H1 (cell line): ENCODE results near the gene WNK2.

Source experiments
- ATF3 ChIP-seq: IDR thresholded peaks from 2 replicates; pipeline ENCODE4 v1.6.1; 2011; ENCODE audit warnings: low read depth, mild to moderate bottlenecking, low read length; ENCODE audit not compliant: insufficient read depth
- CTCF ChIP-seq, 3 experiments: IDR thresholded peaks; 1 replicate in 2 of 3; 2 replicates in 1 of 3; pipeline versions ENCODE4 v1.5.1 to v1.6.1; 2011; ENCODE audit warnings: low read length in 3 of 3, mild to moderate bottlenecking in 3 of 3, inconsistent platforms in 2 of 3, low read depth in 1 of 3, moderate library complexity in 1 of 3; ENCODE audit not compliant: insufficient read depth in 1 of 3; ENCODE audit errors: control extremely low read depth in 1 of 3
- EZH2 ChIP-seq: fragments of 200-600 bp; sonication (generic); IDR thresholded peaks from 2 replicates; pipeline ENCODE4 v1.7.1; 2012; ENCODE audit warnings: low read depth, mild to moderate bottlenecking, moderate library complexity, low read length, inconsistent platforms; ENCODE audit not compliant: severe bottlenecking
- NANOG ChIP-seq: IDR thresholded peaks from 2 replicates; pipeline ENCODE4 v1.6.1; 2011; ENCODE audit warnings: low read length, low read depth, mild to moderate bottlenecking, inconsistent platforms; ENCODE audit not compliant: insufficient read depth, poor library complexity, severe bottlenecking
- POLR2A ChIP-seq, 2 experiments: IDR thresholded peaks; 1 replicate in 1 of 2; 2 replicates in 1 of 2; pipeline ENCODE4 v1.6.1; 2011; ENCODE audit warnings: low read depth in 2 of 2, low read length in 2 of 2, mild to moderate bottlenecking in 2 of 2; ENCODE audit errors: control extremely low read depth in 1 of 2
- POLR2AphosphoS5 ChIP-seq: IDR thresholded peaks from 2 replicates; pipeline ENCODE4 v1.6.1; 2011; ENCODE audit warnings: low read depth, low read length
- RFX5 ChIP-seq: IDR thresholded peaks from 2 replicates; pipeline ENCODE4 v1.6.1; 2011; ENCODE audit warnings: low read depth, low read length, improper control_type of control experiment, borderline replicate concordance
- SP2 ChIP-seq: IDR thresholded peaks from 2 replicates; pipeline ENCODE4 v1.6.1; 2012; ENCODE audit warnings: mild to moderate bottlenecking, low read length, inconsistent platforms

GRCh38 chr9:93203718-93204469, 20.0 kb downstream of the WNK2 start:
- TF ChIP-seq POLR2A (IDR thresholded peaks at IDR 0.05; ENCODE audit: control extremely low read depth in 1 of 2, low read depth in 2 of 2, low read length in 2 of 2) (no peak), CTCF (IDR thresholded peaks at IDR 0.05; ENCODE audit: control extremely low read depth in 1 of 3, insufficient read depth in 1 of 3, low read depth in 1 of 3, low read length in 3 of 3) (no peak), RFX5 (no peak), NANOG (no peak), EZH2 (no peak), SP2 (no peak), POLR2AphosphoS5 (no peak), ATF3 (no peak)
